ENCODE data around the gene SLC10A3. TPM values are rescaled to one million over a fixed set of nuclear protein-coding genes. Genes with fewer than 3 reads are reported as not detected.

The SLC10A3 gene
- total RNA-seq, 1 experiment from 2014 or later: 17.9 TPM

DNA sequence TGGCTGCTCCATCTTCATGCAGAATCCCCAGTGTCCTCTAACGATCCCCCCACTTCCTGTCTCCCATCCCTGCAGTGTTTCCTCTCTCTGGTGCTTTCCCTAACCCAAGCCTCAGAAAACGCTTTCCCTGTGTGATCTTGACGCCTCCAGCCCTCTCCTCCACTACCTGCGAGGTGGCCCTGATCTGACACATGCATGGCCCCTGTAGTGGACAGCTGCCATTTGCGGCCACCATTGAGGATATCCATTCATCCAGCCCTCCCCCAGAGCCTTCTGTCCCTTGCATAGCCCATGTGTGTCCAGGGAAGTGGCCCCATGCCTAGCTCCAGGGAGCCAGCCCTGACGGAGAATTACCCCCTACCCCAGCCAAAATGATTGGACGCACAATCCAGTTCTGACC is 7.1 kb downstream of the SLC10A3 start:
- peaks cover 23% of the 10 kb centered on the region for H3K27me3 Mint-ChIP-seq (ENCODE audit: insufficient read depth, unreplicated experiment)
- DNase-seq (ENCODE audit: unreplicated experiment): no peak
- intact Hi-C loops (cut with micrococcal nuclease): no loop called here
- POLR2A ChIA-PET: interaction anchor here (1.2 kb wide), 1 partner anchor 73 kb away, joined by 3 read pairs; no protein-coding TSS in a partner anchor
- TF ChIP-seq, protein P1, sequence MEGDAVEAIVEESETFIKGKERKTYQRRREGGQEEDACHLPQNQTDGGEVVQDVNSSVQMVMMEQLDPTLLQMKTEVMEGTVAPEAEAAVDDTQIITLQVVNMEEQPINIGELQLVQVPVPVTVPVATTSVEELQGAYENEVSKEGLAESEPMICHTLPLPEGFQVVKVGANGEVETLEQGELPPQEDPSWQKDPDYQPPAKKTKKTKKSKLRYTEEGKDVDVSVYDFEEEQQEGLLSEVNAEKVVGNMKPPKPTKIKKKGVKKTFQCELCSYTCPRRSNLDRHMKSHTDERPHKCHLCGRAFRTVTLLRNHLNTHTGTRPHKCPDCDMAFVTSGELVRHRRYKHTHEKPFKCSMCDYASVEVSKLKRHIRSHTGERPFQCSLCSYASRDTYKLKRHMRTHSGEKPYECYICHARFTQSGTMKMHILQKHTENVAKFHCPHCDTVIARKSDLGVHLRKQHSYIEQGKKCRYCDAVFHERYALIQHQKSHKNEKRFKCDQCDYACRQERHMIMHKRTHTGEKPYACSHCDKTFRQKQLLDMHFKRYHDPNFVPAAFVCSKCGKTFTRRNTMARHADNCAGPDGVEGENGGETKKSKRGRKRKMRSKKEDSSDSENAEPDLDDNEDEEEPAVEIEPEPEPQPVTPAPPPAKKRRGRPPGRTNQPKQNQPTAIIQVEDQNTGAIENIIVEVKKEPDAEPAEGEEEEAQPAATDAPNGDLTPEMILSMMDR (IDR thresholded peaks at IDR 0.05; ENCODE audit: unreplicated experiment): no peak
- no peak overlapping the region for H3K4me3 Mint-ChIP-seq (ENCODE audit: unreplicated experiment)
- BruUV-seq (replicated peaks): no TSS peak
- H3K27ac Mint-ChIP-seq (ENCODE audit: low read depth, unreplicated experiment): no peak overlapping the region
- CTCF ChIA-PET: interaction anchor here (0.8 to 1.5 kb wide), 2 partner anchors 44 to 83 kb away, joined by 4 read pairs; no protein-coding TSS in a partner anchor
- H3K4me1 Mint-ChIP-seq (ENCODE audit: insufficient read depth, unreplicated experiment): peaks cover 7% of the 10 kb centered on the region
- H3K9me3 Mint-ChIP-seq (ENCODE audit: unreplicated experiment): no peaks in the 10 kb centered on the region
- peaks cover 24% of the 10 kb centered on the region for H3K36me3 Mint-ChIP-seq (ENCODE audit: insufficient read depth, unreplicated experiment)

DNA sequence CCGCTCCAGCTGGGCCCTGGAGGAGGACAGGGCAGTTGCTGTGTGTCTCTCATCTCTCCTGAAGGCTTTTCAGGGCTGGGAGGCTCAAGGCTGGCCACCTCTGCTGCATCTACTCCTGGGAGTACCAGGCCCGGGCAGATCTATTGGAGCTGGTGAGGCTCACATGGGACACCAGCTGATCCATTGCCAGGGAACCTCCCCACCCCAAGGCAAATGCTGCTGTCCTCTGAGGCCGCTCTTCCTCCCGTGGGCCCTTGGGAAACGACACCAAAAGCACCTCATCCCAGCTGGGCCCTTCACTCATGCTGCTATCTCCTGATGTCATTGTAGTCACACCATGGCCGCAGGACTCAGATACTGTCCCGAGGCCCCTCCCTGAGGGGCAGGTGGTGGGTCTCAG is 7.6 kb downstream of the SLC10A3 start:
- BruUV-seq (replicated peaks): no TSS peak
- DNase-seq (ENCODE audit: unreplicated experiment): no peak
- H3K4me3 Mint-ChIP-seq (ENCODE audit: unreplicated experiment): no peak overlapping the region
- POLR2A ChIA-PET: no interaction called here
- peaks cover 18% of the 10 kb centered on the region for H3K36me3 Mint-ChIP-seq (ENCODE audit: insufficient read depth, unreplicated experiment)
- peaks cover 7% of the 10 kb centered on the region for H3K4me1 Mint-ChIP-seq (ENCODE audit: insufficient read depth, unreplicated experiment)
- no peaks in the 10 kb centered on the region for H3K9me3 Mint-ChIP-seq (ENCODE audit: unreplicated experiment)
- TF ChIP-seq, protein P1 (IDR thresholded peaks at IDR 0.05; ENCODE audit: unreplicated experiment): no peak
- peaks cover 23% of the 10 kb centered on the region for H3K27me3 Mint-ChIP-seq (ENCODE audit: insufficient read depth, unreplicated experiment)
- H3K27ac Mint-ChIP-seq (ENCODE audit: low read depth, unreplicated experiment): no peak overlapping the region
- intact Hi-C loops (cut with micrococcal nuclease): no loop called here
- CTCF ChIA-PET: interaction anchor here (1.5 kb wide), 1 partner anchor 83 kb away, joined by 4 read pairs; no protein-coding TSS in a partner anchor

DNA sequence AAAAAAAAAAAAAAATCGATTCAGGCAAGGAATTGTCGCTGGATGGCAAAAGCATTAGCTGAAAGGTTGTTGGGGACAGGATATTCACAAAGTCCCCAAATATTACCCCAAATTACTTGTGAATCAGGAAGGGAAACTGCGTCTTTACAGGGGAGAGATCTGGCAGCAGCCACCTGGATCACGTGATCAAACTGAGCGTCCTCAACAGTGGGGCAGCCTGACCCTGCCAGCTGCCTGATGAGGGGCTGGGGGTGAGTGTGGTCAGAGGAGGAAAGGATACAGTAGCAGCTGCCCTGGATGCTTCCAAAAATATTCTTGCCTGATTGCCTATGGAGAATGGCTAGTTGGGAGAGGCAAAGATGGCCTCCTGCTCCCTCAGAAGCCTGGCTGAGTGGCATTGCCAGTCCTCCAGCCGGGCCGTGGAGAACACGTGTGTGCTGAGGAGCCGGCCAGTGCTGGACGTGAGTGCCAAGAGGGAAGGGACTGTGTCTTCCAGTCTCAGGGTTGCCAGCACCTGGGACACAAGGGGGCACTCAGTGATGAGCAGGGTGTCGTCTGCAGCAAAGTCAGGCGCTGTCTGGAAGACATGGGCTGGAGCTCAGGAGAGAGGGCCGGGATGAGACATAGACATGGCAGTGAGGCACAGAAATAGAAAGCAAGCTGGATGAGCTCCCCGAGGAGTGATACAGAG is 8.4 kb downstream of the SLC10A3 start:
- Mint-ChIP-seq H3K9me3 (ENCODE audit: unreplicated experiment) (no peaks in the 10 kb centered on the region), H3K27me3 (ENCODE audit: insufficient read depth, unreplicated experiment) (peaks cover 23% of the 10 kb centered on the region), H3K36me3 (ENCODE audit: insufficient read depth, unreplicated experiment) (peaks cover 15% of the 10 kb centered on the region), H3K27ac (ENCODE audit: low read depth, unreplicated experiment) (no peak overlapping the region), H3K4me1 (ENCODE audit: insufficient read depth, unreplicated experiment) (peaks cover 7% of the 10 kb centered on the region), H3K4me3 (ENCODE audit: unreplicated experiment) (no peak overlapping the region)
- intact Hi-C loops (cut with micrococcal nuclease): no loop called here
- ChIA-PET CTCF (interaction anchor here (0.6 to 1.5 kb wide), 3 partner anchors 53 to 82 kb away, joined by 3 to 4 read pairs (median 4); no protein-coding TSS in a partner anchor), POLR2A (interaction anchor here (1.1 kb wide), 1 partner anchor 34 kb away, joined by 4 read pairs; the partner anchor contains the start of gene FAM3A)
- no TSS peak for BruUV-seq (replicated peaks)
- TF ChIP-seq, protein P1 (IDR thresholded peaks at IDR 0.05; ENCODE audit: unreplicated experiment): no peak
- DNase-seq (ENCODE audit: unreplicated experiment): no peak

DNA sequence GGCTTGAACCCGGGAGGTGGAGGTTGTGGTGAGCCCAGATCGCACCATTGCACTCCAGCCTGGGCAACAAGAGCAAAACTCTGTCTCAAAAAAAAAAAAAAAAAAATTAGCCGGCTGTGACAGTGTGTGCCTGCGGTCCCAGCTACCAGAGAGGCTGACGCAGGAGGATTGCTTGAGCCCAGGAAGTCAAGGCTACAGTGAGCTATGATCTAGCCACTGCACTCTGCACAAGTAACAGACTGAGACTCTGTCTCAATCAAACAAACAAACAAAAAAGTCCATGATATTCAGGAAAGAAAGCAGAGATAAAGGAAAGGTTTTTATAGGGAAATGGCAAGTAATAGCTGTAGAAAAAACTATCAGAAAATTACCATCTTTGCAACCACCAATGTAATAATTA is 9.2 kb downstream of the SLC10A3 start:
- no TSS peak for BruUV-seq (replicated peaks)
- Mint-ChIP-seq H3K4me1 (ENCODE audit: insufficient read depth, unreplicated experiment) (peaks cover 7% of the 10 kb centered on the region), H3K36me3 (ENCODE audit: insufficient read depth, unreplicated experiment) (peaks cover 15% of the 10 kb centered on the region), H3K4me3 (ENCODE audit: unreplicated experiment) (no peak overlapping the region), H3K27ac (ENCODE audit: low read depth, unreplicated experiment) (no peak overlapping the region), H3K27me3 (ENCODE audit: insufficient read depth, unreplicated experiment) (peaks cover 23% of the 10 kb centered on the region), H3K9me3 (ENCODE audit: unreplicated experiment) (no peaks in the 10 kb centered on the region)
- TF ChIP-seq, protein P1 (IDR thresholded peaks at IDR 0.05; ENCODE audit: unreplicated experiment): no peak
- intact Hi-C loops (cut with micrococcal nuclease): no loop called here
- CTCF ChIA-PET: interaction anchor here (0.6 kb wide), 1 partner anchor 54 kb away, joined by 4 read pairs; no protein-coding TSS in a partner anchor
- POLR2A ChIA-PET: interaction anchor here (1.1 kb wide), 1 partner anchor 34 kb away, joined by 4 read pairs; the partner anchor contains the start of gene FAM3A
- no peak for DNase-seq (ENCODE audit: unreplicated experiment)

Measured in MCF 10A (cell line).